Measurements from ENCODE around the gene HIVEP1.
A peak's percentile ranks its signal among the peaks of the same experiment; 100 is the strongest.
"Not testable (repeated sequence)": the region's sequence is repeated elsewhere in the genome, so short reads cannot be mapped to it uniquely, and the experiment has no call there.

HIVEP1 gene

DNA sequence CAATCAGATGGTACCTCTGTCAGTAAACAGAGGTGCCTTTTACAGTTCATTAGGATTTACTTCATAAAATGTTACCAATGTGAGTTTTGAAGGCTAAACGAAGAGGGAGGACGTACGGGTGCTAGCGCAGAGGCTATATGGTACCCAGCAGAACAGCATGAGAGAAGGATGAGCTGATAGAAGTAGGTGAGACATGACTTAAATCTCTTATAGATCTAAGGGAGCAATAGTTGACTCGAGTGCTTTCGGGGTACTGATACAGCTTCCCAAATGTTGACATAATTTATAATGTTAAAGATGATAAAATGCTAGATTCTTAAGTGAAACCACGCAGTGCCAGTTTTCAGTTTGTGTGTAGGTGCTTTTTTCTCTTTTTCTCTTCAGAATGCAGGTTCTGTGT, 72.6 kb downstream of the HIVEP1 start:
- no peak for DNase-seq (ENCODE audit: low spot score)

DNA sequence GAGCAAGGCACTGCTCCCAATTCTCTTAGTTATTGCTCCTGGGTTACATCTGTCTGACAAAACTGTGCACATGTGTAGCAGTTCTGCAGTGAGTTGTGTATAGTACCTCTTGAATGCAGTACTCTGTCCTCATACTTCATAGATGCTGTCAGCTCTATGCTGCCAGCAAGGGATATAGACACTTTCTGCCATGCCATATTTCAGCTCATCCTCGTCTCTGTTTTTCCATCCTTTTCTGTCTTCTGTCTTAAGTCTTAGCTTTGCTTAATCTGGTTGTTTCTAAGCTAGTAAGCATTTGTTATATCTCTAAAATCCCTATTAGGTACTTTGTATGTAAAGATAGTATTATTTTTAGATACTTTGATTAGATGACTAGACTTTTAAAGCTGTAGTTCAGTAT, 76.4 kb downstream of the HIVEP1 start:
- DNase-seq (ENCODE audit: low spot score), result no peak

DNA sequence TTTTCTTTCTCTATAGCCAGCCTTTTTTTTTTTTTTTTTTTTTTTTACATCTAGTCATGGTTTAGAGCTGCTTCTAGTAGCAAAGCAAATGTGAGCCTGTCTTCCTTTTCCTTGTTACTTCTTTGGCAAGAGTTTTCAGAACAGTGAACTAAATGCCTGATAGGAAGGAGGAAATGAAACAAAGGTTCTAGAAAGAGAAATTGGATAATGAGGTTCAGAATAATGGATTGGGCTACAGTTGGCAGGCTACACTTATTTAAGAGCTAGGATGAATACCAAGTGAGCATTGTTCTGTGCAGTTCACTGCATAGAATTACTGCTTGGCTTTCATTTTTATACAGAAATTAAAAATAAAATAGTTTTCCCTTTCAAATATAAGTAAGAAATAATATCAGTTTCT, 78.6 kb downstream of the HIVEP1 start:
- DNase-seq (ENCODE audit: low spot score), result no peak

DNA sequence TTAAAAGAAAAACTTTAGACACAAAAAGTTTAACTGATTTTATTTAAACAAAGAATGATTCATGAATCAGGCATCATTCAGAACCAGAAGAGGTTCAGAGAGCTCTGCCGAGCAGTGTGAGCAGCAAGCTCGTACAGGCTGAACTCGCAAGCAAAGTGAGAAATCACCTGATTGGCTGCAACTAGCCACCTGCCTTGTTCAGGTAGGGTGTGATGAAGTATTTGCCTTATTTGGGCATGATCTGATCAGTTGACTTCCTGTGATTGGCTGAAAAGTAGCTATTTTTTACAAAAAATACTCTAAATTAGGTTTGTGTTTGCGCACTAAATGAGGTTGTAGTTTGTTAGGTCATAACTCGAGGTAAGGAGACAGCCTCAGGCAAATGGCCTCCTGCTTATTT, 80.7 kb downstream of the HIVEP1 start:
- DNase-seq (ENCODE audit: low spot score), result no peak

DNA sequence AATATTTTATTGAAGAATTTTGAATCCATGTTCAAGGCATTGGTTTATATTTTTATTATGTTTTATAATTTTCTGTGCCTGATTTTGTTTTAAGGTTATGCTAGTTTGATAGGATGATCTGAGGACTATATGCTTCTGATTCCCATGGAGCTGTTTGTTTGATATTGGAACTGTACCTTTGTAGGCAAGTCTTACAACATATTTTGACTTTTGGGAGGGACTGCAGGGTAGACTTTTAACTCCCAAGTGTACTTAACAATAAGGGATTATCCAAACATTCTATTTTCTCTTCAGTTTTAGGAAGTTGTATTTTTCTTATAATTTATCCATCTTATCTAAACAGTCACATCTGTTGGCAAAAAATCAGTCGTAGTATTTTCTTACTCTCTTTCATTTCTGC, 82.6 kb downstream of the HIVEP1 start:
- no peak for DNase-seq (ENCODE audit: low spot score)

DNA sequence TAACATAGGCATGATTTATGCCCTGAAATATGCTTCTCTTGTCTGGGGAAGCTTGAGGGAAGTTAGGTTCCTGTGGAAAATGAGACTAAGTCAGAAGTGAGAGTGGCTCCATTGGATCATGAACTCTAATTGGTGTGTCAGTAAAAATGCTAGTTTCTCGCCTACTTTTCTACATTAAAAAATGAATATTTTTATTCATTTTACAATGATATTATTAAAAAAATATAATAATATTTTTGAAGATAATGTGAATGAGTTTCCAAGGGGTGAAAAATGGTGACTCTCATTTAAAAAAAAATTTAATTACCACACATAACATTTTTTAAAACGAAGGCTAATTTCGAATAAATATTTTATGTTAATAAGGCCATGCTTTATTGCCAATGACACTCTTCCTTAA, 84.2 kb downstream of the HIVEP1 start:
- no peak for DNase-seq (ENCODE audit: low spot score)

DNA sequence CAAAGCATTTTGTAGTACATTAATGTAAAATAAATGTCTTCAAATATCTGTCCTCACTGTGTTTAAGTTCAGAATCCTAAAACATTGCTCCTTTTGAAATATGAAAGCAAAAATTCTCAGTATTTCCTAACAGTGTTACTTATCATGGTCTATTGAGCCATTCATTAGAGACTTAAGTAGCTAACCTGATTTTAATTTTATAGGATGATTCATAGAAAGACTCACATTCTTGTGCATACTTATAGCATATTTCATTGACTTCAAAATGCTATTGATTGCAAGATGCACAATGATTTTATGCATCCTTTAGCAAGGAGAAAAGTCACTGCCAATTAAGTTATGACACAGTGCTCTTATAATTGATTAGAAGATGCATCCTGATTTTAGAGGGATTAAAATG, 85.7 kb downstream of the HIVEP1 start:
- DNase-seq (ENCODE audit: low spot score), result no peak

DNA sequence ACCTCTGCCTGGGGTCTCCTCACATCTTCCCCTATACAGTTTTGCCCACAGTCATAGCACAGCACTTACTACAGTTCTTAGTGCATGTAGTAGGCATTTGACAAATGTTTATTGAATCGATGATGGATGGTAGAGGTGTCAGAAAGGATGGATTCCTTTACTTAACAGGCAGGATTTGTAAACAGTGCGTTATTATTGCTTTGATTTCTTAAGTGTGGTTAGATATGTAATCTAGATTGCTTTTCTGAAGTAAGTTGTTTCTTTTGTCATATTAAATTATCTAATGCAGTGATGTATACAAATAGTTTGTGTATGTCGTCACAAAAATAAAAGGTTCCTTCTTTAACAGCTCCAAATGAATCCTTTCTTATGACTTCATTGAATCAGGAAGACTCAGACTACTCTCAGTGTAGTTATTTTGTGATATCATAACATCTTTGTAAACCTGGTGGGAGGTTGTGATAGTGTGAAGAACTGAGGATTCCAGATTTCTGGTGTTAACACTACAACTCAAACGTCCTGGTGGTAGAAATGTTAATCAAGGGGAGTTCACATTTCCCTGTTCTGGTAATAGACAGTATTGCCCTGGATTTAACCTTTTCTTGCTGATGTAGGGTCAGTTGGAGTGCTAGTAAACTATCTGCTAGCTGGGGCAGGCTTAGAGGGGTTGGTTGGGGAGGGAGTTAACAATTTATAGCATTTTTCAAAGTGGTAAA, 87.7 kb downstream of the HIVEP1 start:
- DNase-seq (ENCODE audit: low spot score), result no peak

DNA sequence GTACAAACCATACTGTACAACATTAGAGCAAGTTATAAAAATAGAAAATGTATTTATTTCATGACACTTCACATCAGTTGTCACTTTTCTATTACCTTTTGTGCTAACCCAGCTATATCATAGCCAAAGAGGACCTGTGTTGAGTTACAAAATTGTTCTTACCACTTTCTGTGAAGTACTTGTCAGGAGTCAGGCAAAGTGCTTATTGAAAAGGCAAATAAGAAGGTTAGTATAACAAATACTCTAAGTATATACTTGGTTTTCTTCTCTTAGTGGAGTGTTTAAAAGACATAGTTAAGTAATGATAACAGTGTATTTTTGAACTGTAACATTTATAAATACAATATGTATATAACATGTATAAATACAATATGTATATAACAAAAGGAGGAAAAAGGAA, 88.9 kb downstream of the HIVEP1 start:
- DNase-seq (ENCODE audit: low spot score), result no peak

DNA sequence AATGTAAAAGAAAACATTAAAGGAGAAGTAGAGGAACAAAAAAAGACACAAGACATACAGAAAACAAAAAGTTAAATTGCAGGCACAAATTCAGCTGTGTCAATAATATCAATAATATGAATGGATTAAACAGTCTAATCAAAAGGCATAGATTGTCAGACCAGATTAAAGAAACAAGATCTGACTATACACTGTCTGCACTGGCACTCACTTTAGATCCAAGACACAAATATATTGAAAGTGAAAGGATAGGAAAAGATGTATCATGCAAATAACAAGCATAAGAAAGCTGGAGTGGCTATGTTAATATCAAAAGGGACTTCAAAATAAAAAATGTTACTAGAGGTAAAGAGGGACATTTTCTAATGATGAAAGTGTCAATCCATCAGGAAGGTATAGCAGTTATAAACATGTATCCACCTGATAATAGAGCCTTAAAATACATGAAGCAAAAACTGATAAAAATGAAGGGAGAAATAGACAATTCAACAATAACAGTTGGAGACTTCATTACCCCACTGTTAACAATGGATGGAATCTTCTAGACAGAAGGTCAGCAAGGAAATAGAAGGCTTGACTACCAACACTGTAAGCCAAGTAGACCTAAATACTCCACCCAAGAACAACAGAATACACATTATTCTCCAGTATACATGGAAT, 89.7 kb downstream of the HIVEP1 start:
- no peak for DNase-seq (ENCODE audit: low spot score)

DNA sequence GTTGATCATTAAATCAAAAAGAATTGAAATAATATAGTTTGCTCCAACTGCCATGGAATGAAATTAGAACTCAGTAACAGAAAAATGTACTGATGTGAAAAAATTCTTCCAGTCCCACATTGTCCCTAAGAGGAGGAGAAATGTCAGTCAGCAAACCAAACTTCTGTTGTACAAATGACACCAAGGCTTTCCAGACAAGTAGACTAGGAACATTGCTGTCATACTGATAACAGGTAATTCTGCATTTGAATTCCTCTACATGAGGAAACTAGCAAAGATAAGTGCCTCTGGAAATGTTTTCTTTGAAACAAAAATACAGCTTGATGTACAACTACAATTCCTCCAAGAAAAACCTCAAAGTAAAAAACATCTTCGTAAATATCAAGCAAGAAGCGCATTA, 90.2 kb downstream of the HIVEP1 start:
- peak; percentile 15 for DNase-seq (ENCODE audit: low spot score)

DNA sequence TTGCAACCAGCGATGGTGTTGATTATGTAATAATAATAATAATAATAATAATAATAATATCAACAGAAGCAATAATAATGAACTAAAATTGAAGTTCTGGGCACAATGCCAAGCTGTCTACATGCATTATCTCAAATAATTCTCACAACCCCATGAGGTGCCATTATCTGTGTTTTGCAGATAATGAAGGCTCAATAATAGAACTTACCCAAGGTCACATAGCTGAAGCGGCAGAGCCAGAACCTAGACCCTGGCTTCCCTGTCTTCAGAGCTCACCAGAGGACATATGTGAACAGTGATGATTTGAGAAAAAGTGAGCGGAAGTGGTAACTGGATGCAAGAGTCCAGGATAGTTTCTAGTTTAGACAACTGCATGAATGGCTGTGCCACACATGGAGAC, 91.0 kb downstream of the HIVEP1 start:
- DNase-seq (ENCODE audit: low spot score), result peak; percentile 41

DNA sequence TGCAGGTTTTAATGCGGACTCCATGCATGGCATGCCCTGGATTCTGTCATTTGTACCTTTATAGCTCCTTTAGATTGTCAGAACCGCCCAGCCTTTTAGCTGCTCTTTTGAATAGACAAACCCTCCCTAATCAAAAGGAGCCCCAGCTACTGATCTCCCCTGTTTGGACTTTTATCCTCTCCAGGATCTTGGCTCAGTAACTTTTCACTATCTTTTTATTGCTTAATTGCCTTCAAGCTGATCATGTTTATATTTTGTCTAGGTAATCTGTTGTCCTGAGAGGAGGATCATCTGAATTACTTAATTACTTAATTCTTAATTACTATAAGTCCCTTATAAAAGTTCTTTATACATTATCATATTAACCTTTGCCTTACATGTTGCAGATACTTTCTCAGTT, 93.2 kb downstream of the HIVEP1 start:
- no peak for DNase-seq (ENCODE audit: low spot score)

DNA sequence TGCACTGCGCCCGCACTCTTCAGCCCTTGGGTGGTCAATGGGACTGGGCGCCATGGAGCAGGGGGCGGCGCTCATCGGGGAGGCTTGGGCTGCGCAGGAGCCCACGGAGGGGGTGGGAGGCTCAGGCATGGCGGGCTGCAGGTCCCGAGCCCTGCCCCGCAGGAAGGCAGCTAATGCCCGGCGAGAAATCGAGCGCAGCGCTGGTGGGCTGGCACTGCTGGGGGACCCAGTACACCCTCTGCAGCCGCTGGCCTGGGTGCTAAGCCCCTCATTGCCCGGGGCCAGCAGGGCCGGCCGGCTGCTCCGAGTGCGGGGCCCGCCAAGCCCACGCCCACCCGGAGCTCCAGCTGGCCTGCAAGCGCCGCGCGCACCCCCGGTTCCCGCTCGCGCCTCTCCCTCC, 96.3 kb downstream of the HIVEP1 start:
- DNase-seq (ENCODE audit: low spot score), result not testable (repeated sequence)

DNA sequence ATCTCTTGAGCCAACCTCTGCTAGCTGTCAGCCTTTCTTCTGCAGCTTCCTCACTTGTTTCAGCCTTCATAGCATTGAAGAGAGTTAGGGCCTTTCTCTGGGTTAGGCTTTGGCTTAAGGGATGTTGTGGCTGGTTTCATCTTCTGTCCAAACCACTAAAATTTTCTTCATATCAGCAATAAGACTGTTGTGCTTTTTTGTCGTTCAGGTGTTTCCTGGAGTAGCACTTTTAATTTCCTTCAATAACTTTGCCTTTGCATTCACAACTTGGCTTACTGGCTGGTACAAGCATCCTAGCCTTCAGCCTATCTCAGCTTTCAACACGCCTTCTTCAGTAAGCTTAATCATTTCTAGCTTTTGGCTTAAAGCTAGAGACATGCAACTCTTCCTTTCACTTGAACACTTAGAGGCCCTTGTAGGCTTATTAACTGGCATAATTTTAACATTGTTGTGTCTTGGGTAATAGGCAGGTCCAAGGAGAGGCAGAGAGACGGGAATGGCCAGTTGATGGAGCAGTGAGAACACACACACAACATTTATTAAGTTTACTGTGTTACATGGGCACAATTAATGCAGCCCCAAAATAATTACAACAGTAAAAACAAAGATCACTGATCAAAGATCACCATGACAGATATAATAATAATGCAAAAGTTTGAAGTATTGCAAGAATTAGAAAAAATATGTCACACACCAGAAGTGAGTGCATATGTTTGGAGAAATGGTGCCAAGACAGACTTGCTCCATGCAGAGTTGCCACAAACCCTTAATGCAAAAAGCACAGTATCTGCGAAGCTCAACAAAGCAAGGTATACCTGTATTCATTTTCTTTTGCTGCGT, 98.6 kb downstream of the HIVEP1 start:
- DNase-seq (ENCODE audit: low spot score), result no peak

DNA sequence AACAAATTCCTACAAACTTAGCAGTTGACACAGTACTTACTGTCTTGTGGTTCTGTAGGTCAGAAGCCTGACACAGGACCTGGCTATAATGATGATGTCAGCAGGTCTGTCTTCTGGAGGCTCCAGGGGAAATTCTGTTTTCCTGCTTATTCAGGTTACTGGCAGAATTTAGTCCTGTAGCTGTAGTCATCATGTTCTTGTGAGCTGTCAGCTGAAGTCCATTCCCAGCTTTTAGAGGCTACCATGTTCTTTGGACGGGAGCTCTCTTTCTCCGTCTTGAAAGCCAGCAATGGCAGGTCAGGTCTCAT, 99.2 kb downstream of the HIVEP1 start:
- no peak for DNase-seq (ENCODE audit: low spot score)

DNA sequence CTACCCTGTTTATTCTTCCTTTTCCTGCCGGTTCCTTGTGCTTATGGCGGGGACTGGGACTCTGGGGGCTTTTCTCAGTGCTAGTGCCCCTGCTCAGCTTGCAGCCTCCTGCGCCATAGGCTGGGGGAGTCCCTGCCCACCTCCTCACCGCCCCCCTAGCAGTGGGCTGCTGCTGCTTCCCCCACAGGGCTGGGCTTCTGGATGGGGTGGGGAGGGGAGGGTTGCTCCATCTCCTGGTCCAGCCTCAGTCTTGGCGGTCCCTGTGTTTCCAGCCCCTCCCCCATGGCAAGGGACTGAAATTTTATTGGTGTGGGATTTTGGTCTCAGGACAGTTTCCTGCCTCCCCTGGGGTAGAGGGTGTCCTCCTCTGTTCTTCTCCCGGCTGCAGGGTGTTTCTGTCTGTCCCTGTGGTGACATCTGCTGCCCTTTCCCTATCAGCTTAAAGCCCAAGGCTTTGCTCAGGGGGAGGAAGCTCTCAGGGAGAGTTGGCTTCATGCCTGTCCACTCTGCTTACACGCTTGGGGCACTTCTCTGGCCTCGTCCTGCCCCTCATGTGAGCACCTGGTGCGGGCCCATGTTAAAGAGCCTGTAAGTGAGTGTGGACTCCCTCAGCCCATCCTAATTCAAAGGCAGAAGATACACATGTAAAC, 100.6 kb downstream of the HIVEP1 start:
- no peak for DNase-seq (ENCODE audit: low spot score)

DNA sequence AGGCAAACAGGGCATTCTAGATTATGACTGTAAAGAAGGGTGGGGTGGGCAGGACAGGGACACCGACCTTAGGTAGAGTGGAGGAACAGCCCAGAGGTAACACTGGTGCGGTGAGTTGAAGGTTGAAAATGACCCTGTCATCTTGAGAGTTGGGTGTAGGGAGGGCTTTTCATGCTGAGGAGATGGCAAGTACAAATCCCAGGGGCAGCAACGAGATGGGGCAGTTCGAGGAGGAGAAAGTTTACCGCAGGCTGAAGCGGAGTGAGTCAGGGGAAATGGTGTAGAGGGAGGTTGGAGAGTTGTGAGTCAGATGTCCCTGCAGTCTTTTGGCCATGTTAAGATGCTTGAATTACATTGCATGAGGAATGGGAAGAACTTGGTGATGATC, 101.1 kb downstream of the HIVEP1 start:
- no peak for DNase-seq (ENCODE audit: low spot score)

DNA sequence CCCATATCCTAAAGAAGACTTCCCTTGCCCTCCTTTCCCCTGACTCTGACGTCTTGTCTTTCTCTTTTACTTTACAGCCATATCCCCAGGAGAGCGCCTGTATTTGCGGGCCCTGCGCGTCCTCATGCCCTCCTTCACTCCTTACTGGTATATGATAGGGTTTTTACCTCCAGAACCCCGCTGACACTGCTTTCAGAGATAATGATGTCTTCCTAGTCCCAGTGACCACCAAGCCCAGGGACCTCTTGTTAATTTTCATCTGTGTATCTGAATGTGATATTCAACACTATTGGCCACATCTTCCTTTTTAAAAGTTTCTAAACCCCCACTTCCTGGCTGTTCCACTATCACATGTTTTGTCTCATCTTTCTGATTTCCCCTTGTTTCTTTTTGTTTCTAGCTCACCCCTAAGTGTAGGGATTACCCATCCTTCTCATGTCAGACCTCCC, 102.0 kb downstream of the HIVEP1 start:
- no peak for DNase-seq (ENCODE audit: low spot score)

DNA sequence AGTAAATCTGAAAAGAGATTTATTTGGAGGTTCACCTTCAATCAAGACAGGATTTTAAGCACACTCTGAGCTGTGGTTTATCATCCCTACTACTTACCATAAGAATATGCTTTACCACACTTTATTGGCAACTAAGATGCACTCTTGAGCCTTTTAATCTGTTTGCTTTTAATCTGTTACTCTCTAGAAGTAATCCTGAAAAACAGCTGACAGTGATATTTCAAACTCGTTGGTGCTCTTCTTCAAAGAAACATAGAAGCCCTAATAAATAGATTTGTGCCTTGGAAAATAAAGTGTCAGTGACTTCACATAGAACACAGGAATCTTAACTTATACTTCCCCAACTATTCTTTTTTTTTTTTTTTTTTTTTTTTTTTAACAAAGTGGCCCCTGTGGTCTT, 102.9 kb downstream of the HIVEP1 start:
- no peak for DNase-seq (ENCODE audit: low spot score)

DNA sequence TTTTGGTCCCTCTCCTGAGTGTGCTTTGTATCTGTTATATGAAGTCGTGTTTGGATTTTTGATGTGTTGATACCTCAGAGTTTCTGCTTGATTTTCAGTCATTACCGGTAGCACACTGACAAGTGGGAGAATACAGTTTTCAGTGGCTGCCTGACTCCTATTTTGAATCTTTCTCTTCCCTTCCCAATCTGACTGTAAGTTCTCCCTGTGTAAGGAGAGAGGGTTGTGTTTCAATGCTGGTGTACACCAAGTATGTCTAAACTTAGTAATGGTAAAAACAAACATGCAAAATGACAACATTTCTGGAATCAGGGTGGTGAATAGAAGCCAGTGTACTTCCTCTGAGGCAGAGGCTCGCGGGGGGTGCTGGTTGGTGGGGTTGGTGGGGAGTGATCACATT, 103.4 kb downstream of the HIVEP1 start:
- DNase-seq (ENCODE audit: low spot score), result no peak

DNA sequence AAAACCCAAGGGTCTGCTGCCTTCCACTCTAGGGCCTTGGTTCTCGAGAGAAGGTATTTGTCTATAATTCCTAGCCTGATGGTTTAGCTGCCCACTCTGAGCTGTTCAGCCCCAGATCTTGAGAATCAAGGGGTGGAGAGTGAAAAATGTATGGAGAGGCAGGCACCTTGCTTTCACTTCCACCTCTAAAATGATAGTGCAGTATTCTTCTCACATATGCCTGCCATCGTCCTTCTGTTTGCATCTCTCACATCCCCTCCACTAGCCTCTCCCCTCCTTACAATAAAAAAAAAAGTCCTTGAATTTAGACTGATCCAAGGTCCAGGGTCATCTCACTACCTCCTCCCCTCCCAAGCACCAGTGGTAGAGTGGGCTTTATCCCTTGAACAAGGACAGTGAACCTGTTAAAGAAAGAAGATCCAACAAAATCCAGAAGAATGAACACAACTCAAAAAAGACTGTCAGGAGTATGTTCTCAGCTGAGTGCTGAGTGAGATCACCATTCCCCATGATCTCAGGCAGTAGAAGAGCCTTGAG, 104.2 kb downstream of the HIVEP1 start:
- no peak for DNase-seq (ENCODE audit: low spot score)

DNA sequence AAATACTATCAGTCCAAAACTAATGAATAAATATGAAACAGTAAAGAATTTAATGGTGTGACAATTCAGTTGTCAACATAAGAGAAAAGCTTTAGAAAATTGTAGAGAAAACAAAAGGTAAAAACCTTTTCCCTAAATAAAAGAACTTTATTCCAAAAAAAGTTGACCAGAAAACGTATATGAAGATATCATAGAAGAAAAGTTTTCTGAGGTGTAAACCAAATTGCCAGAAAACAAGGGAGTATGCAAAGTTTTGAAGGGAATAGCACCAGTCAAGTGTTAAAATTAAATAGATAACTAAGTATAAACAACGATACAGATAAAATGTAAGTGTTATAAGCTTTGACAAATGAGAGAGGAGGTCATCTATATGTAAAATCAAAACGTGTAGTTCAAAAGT, 104.9 kb downstream of the HIVEP1 start:
- no peak for DNase-seq (ENCODE audit: low spot score)
